A549 treated with AZD2906 at 1 μM for 4 hours (cell line): ENCODE results near the gene CER1. TPM values are rescaled to one million over a fixed set of nuclear protein-coding genes. Genes with fewer than 3 reads are reported as not detected.

ENCODE experiments used
- total RNA-seq: library from RNA; stranded (reverse); fragments of 200-300 nt; extraction: Qiagen RNA extraction; gene quantifications from 5 replicates; pipeline ENCODE4 v1.2.3, GENCODE V29; 2022

Gene CER1, protein sequence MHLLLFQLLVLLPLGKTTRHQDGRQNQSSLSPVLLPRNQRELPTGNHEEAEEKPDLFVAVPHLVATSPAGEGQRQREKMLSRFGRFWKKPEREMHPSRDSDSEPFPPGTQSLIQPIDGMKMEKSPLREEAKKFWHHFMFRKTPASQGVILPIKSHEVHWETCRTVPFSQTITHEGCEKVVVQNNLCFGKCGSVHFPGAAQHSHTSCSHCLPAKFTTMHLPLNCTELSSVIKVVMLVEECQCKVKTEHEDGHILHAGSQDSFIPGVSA
- total RNA-seq, result not detected in 5 replicates

DNA sequence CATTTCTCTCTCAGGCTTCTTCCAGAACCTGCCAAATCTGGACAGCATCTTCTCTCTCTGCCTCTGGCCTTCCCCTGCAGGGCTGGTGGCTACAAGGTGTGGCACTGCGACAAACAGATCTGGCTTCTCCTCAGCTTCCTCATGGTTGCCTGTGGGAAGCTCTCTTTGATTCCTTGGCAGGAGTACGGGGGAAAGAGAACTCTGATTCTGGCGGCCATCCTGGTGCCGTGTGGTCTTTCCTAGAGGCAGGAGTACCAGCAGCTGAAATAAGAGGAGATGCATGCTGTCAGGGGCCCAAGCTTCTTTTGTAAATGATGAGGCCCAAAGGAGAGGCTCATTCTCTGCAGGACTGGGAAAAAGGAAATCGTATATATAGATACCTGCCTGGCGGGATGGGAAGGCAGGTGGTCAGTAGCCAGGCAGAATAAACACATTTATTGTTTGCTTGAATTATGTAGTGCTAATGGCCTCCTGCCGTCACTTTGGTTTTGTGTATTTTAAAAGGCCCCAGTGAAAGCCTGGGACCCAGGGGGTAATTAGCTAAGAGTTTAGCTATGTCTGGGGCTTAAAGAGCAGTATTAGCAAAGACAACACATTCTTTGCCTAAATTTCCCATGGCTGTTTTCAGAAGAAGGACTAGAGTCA is at the start of gene CER1:
Gene CER1 (minus strand): TSS at position 343 of the 645 bp plus-strand sequence. CDS start 61 bp downstream, at position 282.

DNA sequence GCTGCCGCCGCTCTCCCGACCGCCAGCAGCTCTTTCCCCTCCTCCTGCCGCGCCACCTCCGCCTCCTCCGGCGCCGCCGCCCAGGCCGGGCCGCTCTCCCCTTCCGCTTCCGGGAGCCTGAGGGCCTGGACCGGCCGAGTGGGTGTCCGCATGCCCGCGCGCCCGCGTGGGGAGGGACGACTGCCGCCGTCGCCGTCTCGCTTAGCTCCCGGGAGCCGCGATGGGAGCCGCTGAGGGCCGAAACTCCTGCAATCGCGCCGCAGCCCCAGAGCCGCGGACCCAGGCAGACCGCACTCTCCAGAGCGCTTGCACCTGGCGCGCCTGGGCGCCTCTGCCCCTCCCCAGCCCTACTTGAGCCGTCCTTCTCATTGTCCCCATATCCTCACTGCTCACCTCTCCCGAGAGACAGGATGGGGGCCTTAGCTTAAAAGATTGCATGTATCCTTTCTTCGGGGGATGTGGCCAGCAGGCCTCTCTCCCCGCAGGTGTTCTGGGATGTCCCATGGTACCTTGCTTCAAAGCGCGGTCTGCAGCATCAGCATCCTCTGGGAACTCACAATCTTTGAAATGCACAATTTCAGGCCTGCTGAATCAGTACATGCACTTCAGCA is 29.2 kb downstream of the CER1 start, which contains the start of gene ZDHHC21:
Gene ZDHHC21 (minus strand): TSS at position 182 of the 611 bp plus-strand sequence. CDS start 19,092 bp downstream, outside the sequence.

Other genes starting within 250 kb of the CER1 start
- 1.7 to 2.7 TPM (median 2.5 TPM) in 5 replicates for gene ZDHHC21, start 29.3 kb downstream of the CER1 start, total RNA-seq
- not detected in 5 replicates for gene FREM1, start 187.7 kb upstream of the CER1 start, total RNA-seq